Stimulated activated CD4-positive, alpha-beta T cell treated with anti-CD3 and anti-CD28 coated beads, Interleukin-12 subunit alpha, Interleukin-12 subunit beta, amount 100 ng/mL, for 48 hours (primary cell): ENCODE data around the gene AMT.
"Not testable (repeated sequence)": the region's sequence is repeated elsewhere in the genome, so short reads cannot be mapped to it uniquely, and the experiment has no call there.

ENCODE experiments used
- DNase-seq, 3 donors: peaks; one replicate each; pipeline ENCODE4 v3.0.0-alpha.2; 2020; ENCODE audit warnings: low read depth in 2 of 3, low spot score in 1 of 3

AMT gene

GRCh38 chr3:49424816-49425215 lies 2.5 kb upstream of the AMT start:
- DNase-seq, result no peak

- no peak for DNase-seq
Measured at GRCh38 chr3:49421890-49422378, 339 bp downstream of the AMT start.

GRCh38 chr3:49417516-49418120 lies 4.7 kb downstream of the AMT start:
- DNase-seq, result no peak

- DNase-seq, result no peak
Measured at GRCh38 chr3:49416867-49417266, 5.4 kb downstream of the AMT start.

GRCh38 chr3:49415931-49416601 lies 6.2 kb downstream of the AMT start:
- peak in 2 of 3 donors; percentile 46 to 53 for DNase-seq

- no peak for DNase-seq
Measured at GRCh38 chr3:49414753-49415152, 7.5 kb downstream of the AMT start.

GRCh38 chr3:49413338-49413734 lies 8.9 kb downstream of the AMT start:
- no peak for DNase-seq

GRCh38 chr3:49412632-49413337 lies 9.5 kb downstream of the AMT start:
- no peak for DNase-seq

- DNase-seq, result peak; percentile 95 to 99 (median 98)
Measured at GRCh38 chr3:49411968-49412631, 10.2 kb downstream of the AMT start, which contains the start of the genes RHOA and TCTA. RHOA (minus strand) TSS chr3:49411976; CDS start chr3:49375589, 36,387 bp downstream. TCTA (plus strand) TSS chr3:49412423; CDS start chr3:49412427, 4 bp downstream.

- peak; percentile 18 to 42 (median 27) for DNase-seq
Measured at GRCh38 chr3:49411535-49411967, 10.7 kb downstream of the AMT start.

- no peak for DNase-seq
Measured at GRCh38 chr3:49410846-49411534, 11.3 kb downstream of the AMT start.

GRCh38 chr3:49410066-49410845 lies 12.0 kb downstream of the AMT start:
- no peak for DNase-seq

- DNase-seq, result no peak
Measured at GRCh38 chr3:49406571-49407565, 15.4 kb downstream of the AMT start.

- DNase-seq, result not testable (repeated sequence)
Measured at GRCh38 chr3:49405570-49405969, 16.7 kb downstream of the AMT start.

GRCh38 chr3:49403891-49404290 lies 18.4 kb downstream of the AMT start:
- DNase-seq, result no peak

GRCh38 chr3:49401766-49402165 lies 20.5 kb downstream of the AMT start:
- no peak for DNase-seq

- no peak for DNase-seq
Measured at GRCh38 chr3:49399461-49399860, 22.8 kb downstream of the AMT start.

- DNase-seq, result no peak
Measured at GRCh38 chr3:49397470-49397869, 24.8 kb downstream of the AMT start.

- DNase-seq, result not testable (repeated sequence)
Measured at GRCh38 chr3:49391310-49391709, 31.0 kb downstream of the AMT start.
